Endodermal cell (in vitro differentiated cells): ENCODE data around the gene SERPINA3. TPM values are rescaled to one million over a fixed set of nuclear protein-coding genes. Genes with fewer than 3 reads are reported as not detected.

Experiments used
- DNase-seq: peaks from one replicate; pipeline ENCODE4 v3.0.0-alpha.2; 2017
- H3K27ac ChIP-seq: 2 replicates; pipeline ENCODE4 v1.5.1; 2013; ENCODE audit warnings: mild to moderate bottlenecking, low read depth, low read length, moderate library complexity
- H3K27me3 ChIP-seq: 2 replicates; pipeline ENCODE4 v1.6.1; 2013; ENCODE audit warnings: mild to moderate bottlenecking, low read length, moderate library complexity; ENCODE audit not compliant: insufficient read depth, control insufficient read depth, poor library complexity, severe bottlenecking
- H3K36me3 ChIP-seq: 2 replicates; pipeline ENCODE4 v1.7.0; 2013; ENCODE audit warnings: mild to moderate bottlenecking, low read length, moderate library complexity; ENCODE audit not compliant: control insufficient read depth, insufficient read depth
- H3K4me1 ChIP-seq: one replicate; pipeline ENCODE4 v1.7.0; 2013; ENCODE audit warnings: low read length; ENCODE audit not compliant: control insufficient read depth, insufficient read depth
- H3K4me3 ChIP-seq: 2 replicates; pipeline ENCODE4 v1.5.1; 2013; ENCODE audit warnings: mild to moderate bottlenecking, low read length, moderate library complexity
- H3K9ac ChIP-seq: 2 replicates; pipeline ENCODE4 v1.6.1; 2013; ENCODE audit warnings: mild to moderate bottlenecking, low read length, moderate library complexity; ENCODE audit not compliant: poor library complexity, severe bottlenecking; ENCODE audit errors: extremely low read depth
- H3K9me3 ChIP-seq: 2 replicates; pipeline ENCODE4 v1.6.1; 2013; ENCODE audit warnings: mild to moderate bottlenecking, low read length, moderate library complexity; ENCODE audit not compliant: control insufficient read depth
- H3K27ac Mint-ChIP-seq: 2 replicates; pipeline ENCODE4 v1.8.0; 2020; ENCODE audit warnings: mixed read lengths
- H3K27me3 Mint-ChIP-seq: 2 replicates; pipeline ENCODE4 v1.8.0; 2021; ENCODE audit warnings: mild to moderate bottlenecking, mixed read lengths; ENCODE audit not compliant: insufficient read depth
- H3K36me3 Mint-ChIP-seq: 2 replicates; pipeline ENCODE4 v1.8.0; 2020; ENCODE audit warnings: low read depth, mixed read lengths
- H3K4me1 Mint-ChIP-seq: 2 replicates; pipeline ENCODE4 v1.8.0; 2020; ENCODE audit warnings: mixed read lengths
- H3K4me3 Mint-ChIP-seq: 2 replicates; pipeline ENCODE4 v1.8.0; 2020; ENCODE audit warnings: mild to moderate bottlenecking, moderate library complexity, mixed read lengths
- H3K9me3 Mint-ChIP-seq: 2 replicates; pipeline ENCODE4 v1.8.0; 2020; ENCODE audit warnings: mild to moderate bottlenecking, mixed read lengths
- WGBS, 2 experiments: methylation state at CpG; one replicate each; pipeline versions ENCODE4 v1.1.5 to v1.1.7; 2013; ENCODE audit warnings: missing lambda C conversion rate in 2 of 2, mixed read lengths in 1 of 2; ENCODE audit not compliant: insufficient coverage in 1 of 2, insufficient read length in 1 of 2; 5-methylcytosine and 5-hydroxymethylcytosine counted together
- total RNA-seq, 2 donors: library from RNA; stranded (reverse); fragmentation: NEBNext Ultra II Directional in 1 of 2; extraction: Animal tissue kit (Norgen Biotek cat#: 25700) in 1 of 2; gene quantifications; 2 replicates in 1 of 2; 3 replicates in 1 of 2; pipeline ENCODE4 v1.2.1, GENCODE V29; 2021
- TF ChIP-seq, protein P1 (sequence below): fragments of 200-600 bp; sonication (generic); conservative IDR thresholded peaks from 2 replicates; pipeline ENCODE4 v1.5.0; 2021; ENCODE audit warnings: antibody characterized with exemption, mild to moderate bottlenecking

SERPINA3 gene
- total RNA-seq, 2 donors from 2014 or later: 0.27 TPM; not detected in 1

GRCh38 chr14:94628578-94628977, 16.4 kb downstream of the SERPINA3 start:
- WGBS, 2 experiments: 88 to 92% methylated on average over 3 to 5 of the region's 5 CpGs
- H3K9ac ChIP-seq: no peak overlapping the region
- TF ChIP-seq, protein P1, sequence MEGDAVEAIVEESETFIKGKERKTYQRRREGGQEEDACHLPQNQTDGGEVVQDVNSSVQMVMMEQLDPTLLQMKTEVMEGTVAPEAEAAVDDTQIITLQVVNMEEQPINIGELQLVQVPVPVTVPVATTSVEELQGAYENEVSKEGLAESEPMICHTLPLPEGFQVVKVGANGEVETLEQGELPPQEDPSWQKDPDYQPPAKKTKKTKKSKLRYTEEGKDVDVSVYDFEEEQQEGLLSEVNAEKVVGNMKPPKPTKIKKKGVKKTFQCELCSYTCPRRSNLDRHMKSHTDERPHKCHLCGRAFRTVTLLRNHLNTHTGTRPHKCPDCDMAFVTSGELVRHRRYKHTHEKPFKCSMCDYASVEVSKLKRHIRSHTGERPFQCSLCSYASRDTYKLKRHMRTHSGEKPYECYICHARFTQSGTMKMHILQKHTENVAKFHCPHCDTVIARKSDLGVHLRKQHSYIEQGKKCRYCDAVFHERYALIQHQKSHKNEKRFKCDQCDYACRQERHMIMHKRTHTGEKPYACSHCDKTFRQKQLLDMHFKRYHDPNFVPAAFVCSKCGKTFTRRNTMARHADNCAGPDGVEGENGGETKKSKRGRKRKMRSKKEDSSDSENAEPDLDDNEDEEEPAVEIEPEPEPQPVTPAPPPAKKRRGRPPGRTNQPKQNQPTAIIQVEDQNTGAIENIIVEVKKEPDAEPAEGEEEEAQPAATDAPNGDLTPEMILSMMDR: no peak
- no peak overlapping the region for H3K4me3 Mint-ChIP-seq
- H3K27me3 ChIP-seq: peaks cover 15% of the 10 kb centered on the region
- no peaks in the 10 kb centered on the region for H3K4me1 Mint-ChIP-seq
- H3K36me3 ChIP-seq: no peaks in the 10 kb centered on the region
- H3K27ac Mint-ChIP-seq: no peak overlapping the region
- no peaks in the 10 kb centered on the region for H3K9me3 Mint-ChIP-seq
- H3K9me3 ChIP-seq: no peaks in the 10 kb centered on the region
- H3K36me3 Mint-ChIP-seq: no peaks in the 10 kb centered on the region
- no peak overlapping the region for H3K4me3 ChIP-seq
- DNase-seq: no peak
- H3K27ac ChIP-seq: no peak overlapping the region
- H3K27me3 Mint-ChIP-seq: peaks cover 39% of the 10 kb centered on the region
- H3K4me1 ChIP-seq: no peaks in the 10 kb centered on the region

DNA sequence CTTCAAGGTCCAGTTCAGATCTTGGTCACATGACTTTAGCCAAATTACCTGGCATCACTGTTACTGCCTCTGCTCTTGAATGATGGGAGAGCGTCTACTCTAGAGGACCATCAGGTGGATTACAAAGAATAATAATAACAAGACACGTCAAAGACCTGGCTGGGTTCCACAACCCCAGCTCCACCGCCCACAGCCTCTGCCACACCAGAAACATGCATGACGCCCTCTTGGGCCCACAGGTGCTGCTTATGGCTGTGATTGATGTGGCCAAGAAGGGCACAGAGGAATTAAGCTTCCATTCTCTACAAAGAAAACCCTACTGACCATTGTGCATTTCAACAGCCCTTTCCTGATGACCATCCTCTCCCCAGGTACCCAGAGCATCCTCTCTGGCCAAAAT, 18.2 kb downstream of the SERPINA3 start:
- DNase-seq: no peak
- Mint-ChIP-seq H3K36me3 (no peaks in the 10 kb centered on the region), H3K27me3 (peaks cover 48% of the 10 kb centered on the region), H3K4me1 (no peaks in the 10 kb centered on the region), H3K27ac (no peak overlapping the region), H3K9me3 (no peaks in the 10 kb centered on the region), H3K4me3 (no peak overlapping the region)
- Histone ChIP-seq H3K9ac (no peak overlapping the region), H3K27me3 (peaks cover 21% of the 10 kb centered on the region), H3K4me1 (no peaks in the 10 kb centered on the region), H3K36me3 (no peaks in the 10 kb centered on the region), H3K4me3 (no peak overlapping the region), H3K27ac (no peak overlapping the region), H3K9me3 (no peaks in the 10 kb centered on the region)
- TF ChIP-seq, protein P1: no peak
- 74% methylated on average over 4 of the region's 4 CpGs; no CpG with 5 or more reads in 1 of the 2 experiments for WGBS, 2 experiments

DNA sequence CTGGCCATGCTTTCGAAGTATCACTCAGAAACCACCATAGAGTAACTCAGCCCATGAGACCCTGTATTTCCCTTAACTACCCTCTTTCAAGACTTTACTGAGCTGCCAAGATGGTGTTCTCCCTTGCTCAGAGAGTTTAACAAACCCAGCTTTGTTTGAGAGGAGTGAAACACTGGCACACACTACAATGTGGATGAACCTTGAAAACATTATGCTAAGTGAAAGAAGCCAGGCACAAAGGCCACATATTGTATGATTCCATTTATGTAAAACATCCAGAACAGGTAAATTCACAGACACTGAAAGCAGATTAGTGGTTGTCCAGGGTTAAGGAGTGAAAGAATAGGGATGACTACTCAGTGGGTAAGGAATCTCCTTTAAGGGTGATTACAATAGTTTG, 18.9 kb downstream of the SERPINA3 start:
- H3K4me3 Mint-ChIP-seq: no peak overlapping the region
- Histone ChIP-seq H3K36me3 (no peaks in the 10 kb centered on the region), H3K4me1 (no peaks in the 10 kb centered on the region), H3K9ac (no peak overlapping the region), H3K27me3 (peaks cover 23% of the 10 kb centered on the region), H3K4me3 (no peak overlapping the region), H3K27ac (no peak overlapping the region), H3K9me3 (no peaks in the 10 kb centered on the region)
- H3K36me3 Mint-ChIP-seq: no peaks in the 10 kb centered on the region
- peaks cover 50% of the 10 kb centered on the region for H3K27me3 Mint-ChIP-seq
- no peak overlapping the region for H3K27ac Mint-ChIP-seq
- H3K9me3 Mint-ChIP-seq: no peaks in the 10 kb centered on the region
- no peaks in the 10 kb centered on the region for H3K4me1 Mint-ChIP-seq
- TF ChIP-seq, protein P1: no peak
- 83 to 100% methylated on average over 1 of the region's 1 CpG for WGBS, 2 experiments
- DNase-seq: no peak
